Measurements from ENCODE around the gene TMEM123.
"Not testable (repeated sequence)": the region's sequence is repeated elsewhere in the genome, so short reads cannot be mapped to it uniquely, and the experiment has no call there.

Gene TMEM123

DNA sequence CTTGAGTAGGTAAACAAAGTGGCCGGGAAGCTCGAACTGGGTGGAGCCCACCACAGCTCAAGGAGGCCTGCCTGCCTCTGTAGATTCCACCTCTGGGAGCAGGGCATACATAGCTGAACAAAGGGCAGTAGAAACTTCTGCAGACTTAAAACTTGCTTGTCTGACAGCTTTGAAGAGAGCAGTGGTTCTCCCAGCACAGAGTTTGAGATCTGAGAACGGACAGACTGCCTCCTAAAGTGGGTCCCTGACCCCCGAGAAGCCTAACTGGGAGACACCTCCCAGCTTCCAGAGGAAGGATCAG, 13.6 kb downstream of the TMEM123 start:
- not testable (repeated sequence) for H3K4me2 ChIP-seq (ENCODE audit: low read length); H3K27me3 ChIP-seq (ENCODE audit: insufficient read depth, low read length); H3K9me2 ChIP-seq (ENCODE audit: low read depth, low read length); H3F3A ChIP-seq (ENCODE audit: insufficient read depth, low read length); H4K20me1 ChIP-seq (ENCODE audit: insufficient read depth, low read length); H3K9ac ChIP-seq (ENCODE audit: low read length); H3K27ac ChIP-seq (ENCODE audit: low read depth, low read length, poor library complexity, severe bottlenecking); H3K4me3 ChIP-seq (ENCODE audit: low read depth, low read length, poor library complexity, severe bottlenecking); H3K4me1 ChIP-seq (ENCODE audit: insufficient read depth, low read length, severe bottlenecking); H2AFZ ChIP-seq (ENCODE audit: low read length); H3K9me3 ChIP-seq (ENCODE audit: low read length)
- peaks cover 73% of the 10 kb centered on the region for H3K79me2 ChIP-seq (ENCODE audit: insufficient read depth, low read length)
- peaks cover 57% of the 10 kb centered on the region for H3K36me3 ChIP-seq (ENCODE audit: insufficient read depth, low read length)

DNA sequence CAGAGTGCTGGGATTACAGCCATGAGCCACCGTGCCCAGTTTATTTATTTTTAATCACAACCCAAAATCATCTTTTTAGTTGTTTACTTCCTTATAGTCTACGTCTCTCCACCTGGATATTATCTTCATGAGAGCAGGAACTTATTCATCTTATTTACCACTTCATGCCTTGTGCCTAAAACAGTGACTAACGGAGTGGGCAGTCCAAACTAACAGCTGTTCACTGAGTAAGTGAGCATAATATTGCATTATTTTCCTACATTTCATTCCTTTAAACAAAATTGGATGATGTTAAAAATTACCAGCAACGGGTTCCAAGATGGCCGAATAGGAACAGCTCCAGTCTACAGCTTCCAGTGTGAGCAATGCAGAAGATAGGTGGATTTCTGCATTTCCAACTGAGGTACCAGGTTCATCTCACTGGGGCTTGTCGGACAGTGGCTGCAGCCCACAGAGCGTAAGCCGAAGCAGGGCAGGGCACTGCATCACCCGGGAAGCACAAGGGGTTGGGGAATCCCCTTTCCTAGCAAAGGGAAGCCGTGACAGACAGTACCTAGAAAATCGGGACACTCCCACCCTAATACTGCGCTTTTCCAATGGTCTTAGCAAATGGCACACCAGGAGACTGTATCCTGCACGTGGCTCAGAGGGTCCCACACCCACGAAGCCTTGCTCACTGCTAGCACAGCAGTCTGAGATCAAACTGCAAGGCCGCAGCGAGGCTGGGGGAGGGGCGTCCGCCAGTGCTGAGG, 14.1 kb downstream of the TMEM123 start:
- H4K20me1 ChIP-seq (ENCODE audit: insufficient read depth, low read length), result no peaks in the 10 kb centered on the region
- no peak overlapping the region for H2AFZ ChIP-seq (ENCODE audit: low read length)
- no peak overlapping the region for H3K4me3 ChIP-seq (ENCODE audit: low read depth, low read length, poor library complexity, severe bottlenecking)
- TF ChIP-seq, protein P1, sequence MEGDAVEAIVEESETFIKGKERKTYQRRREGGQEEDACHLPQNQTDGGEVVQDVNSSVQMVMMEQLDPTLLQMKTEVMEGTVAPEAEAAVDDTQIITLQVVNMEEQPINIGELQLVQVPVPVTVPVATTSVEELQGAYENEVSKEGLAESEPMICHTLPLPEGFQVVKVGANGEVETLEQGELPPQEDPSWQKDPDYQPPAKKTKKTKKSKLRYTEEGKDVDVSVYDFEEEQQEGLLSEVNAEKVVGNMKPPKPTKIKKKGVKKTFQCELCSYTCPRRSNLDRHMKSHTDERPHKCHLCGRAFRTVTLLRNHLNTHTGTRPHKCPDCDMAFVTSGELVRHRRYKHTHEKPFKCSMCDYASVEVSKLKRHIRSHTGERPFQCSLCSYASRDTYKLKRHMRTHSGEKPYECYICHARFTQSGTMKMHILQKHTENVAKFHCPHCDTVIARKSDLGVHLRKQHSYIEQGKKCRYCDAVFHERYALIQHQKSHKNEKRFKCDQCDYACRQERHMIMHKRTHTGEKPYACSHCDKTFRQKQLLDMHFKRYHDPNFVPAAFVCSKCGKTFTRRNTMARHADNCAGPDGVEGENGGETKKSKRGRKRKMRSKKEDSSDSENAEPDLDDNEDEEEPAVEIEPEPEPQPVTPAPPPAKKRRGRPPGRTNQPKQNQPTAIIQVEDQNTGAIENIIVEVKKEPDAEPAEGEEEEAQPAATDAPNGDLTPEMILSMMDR (IDR thresholded peaks at IDR 0.05; ENCODE audit: low read length), result no peak
- no peak for TF ChIP-seq EZH2 (IDR thresholded peaks at IDR 0.05; ENCODE audit: borderline replicate concordance, low read length)
- no peaks in the 10 kb centered on the region for H3K9me2 ChIP-seq (ENCODE audit: low read depth, low read length)
- no peak overlapping the region for H3K27ac ChIP-seq (ENCODE audit: low read depth, low read length, poor library complexity, severe bottlenecking)
- H3K4me1 ChIP-seq (ENCODE audit: insufficient read depth, low read length, severe bottlenecking), result no peaks in the 10 kb centered on the region
- H3F3A ChIP-seq (ENCODE audit: insufficient read depth, low read length), result no peaks in the 10 kb centered on the region
- no peaks in the 10 kb centered on the region for H3K27me3 ChIP-seq (ENCODE audit: insufficient read depth, low read length)
- H3K4me2 ChIP-seq (ENCODE audit: low read length), result no peak overlapping the region
- peaks cover 57% of the 10 kb centered on the region for H3K36me3 ChIP-seq (ENCODE audit: insufficient read depth, low read length)
- H3K9me3 ChIP-seq (ENCODE audit: low read length), result peaks cover 11% of the 10 kb centered on the region; the same call in 1 of the 2 replicates
- H3K79me2 ChIP-seq (ENCODE audit: insufficient read depth, low read length), result peaks cover 69% of the 10 kb centered on the region
- no peak overlapping the region for H3K9ac ChIP-seq (ENCODE audit: low read length)

DNA sequence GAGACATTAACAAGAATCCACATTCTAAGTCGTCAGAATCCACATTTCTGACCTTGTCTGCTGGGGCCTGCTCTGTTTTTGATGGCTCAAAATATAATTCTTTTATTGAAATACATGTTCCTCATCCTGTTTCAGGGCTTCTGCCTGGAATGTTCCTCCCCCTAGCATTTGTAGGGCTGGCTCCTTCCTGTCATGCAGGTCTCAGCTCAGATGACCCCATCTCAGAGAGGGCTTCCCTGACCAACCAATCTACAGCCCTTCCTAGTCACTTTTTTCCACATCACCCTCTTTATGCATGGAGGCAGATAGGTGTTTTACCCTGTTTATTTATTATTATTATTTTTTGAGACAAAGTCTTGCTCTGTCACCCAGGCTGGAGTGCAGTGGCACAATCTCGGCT, 14.8 kb downstream of the TMEM123 start:
- Histone ChIP-seq H3K27ac (ENCODE audit: low read depth, low read length, poor library complexity, severe bottlenecking) (no peak overlapping the region), H3K36me3 (ENCODE audit: insufficient read depth, low read length) (peaks cover 63% of the 10 kb centered on the region), H3K4me3 (ENCODE audit: low read depth, low read length, poor library complexity, severe bottlenecking) (no peak overlapping the region), H3K9me3 (ENCODE audit: low read length) (peaks cover 11% of the 10 kb centered on the region; the same call in 1 of the 2 replicates), H3F3A (ENCODE audit: insufficient read depth, low read length) (no peaks in the 10 kb centered on the region), H3K9me2 (ENCODE audit: low read depth, low read length) (no peaks in the 10 kb centered on the region), H3K79me2 (ENCODE audit: insufficient read depth, low read length) (peaks cover 63% of the 10 kb centered on the region), H3K9ac (ENCODE audit: low read length) (no peak overlapping the region), H4K20me1 (ENCODE audit: insufficient read depth, low read length) (no peaks in the 10 kb centered on the region), H3K27me3 (ENCODE audit: insufficient read depth, low read length) (no peaks in the 10 kb centered on the region), H3K4me1 (ENCODE audit: insufficient read depth, low read length, severe bottlenecking) (no peaks in the 10 kb centered on the region), H2AFZ (ENCODE audit: low read length) (no peak overlapping the region), H3K4me2 (ENCODE audit: low read length) (no peak overlapping the region)
- TF ChIP-seq, protein P1 (IDR thresholded peaks at IDR 0.05; ENCODE audit: low read length), result no peak
- no peak for TF ChIP-seq EZH2 (IDR thresholded peaks at IDR 0.05; ENCODE audit: borderline replicate concordance, low read length)

DNA sequence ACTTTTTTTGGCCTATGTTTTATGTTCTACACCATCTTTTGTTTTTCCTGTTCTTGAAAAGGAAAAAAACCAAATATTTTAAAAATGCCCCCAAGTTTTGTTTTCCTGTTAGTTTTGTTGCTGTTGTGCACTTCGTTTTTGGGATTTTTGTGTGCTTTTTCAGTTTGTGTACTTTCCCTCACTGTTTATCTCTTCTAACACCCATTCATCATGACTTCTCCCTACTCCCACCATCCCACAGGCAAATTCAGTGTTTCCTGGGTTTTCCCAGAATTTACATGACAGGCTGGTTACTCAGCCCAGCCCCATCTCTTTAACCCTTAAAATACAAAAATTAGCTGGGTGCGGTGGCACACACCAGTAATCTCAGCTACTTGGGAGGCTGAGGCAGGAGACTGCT, 15.6 kb downstream of the TMEM123 start:
- Histone ChIP-seq H3K9me3 (ENCODE audit: low read length) (peaks cover 14% of the 10 kb centered on the region; the same call in 1 of the 2 replicates), H3K4me1 (ENCODE audit: insufficient read depth, low read length, severe bottlenecking) (no peaks in the 10 kb centered on the region), H4K20me1 (ENCODE audit: insufficient read depth, low read length) (no peaks in the 10 kb centered on the region), H3K4me2 (ENCODE audit: low read length) (no peak overlapping the region), H3K9ac (ENCODE audit: low read length) (no peak overlapping the region), H3K4me3 (ENCODE audit: low read depth, low read length, poor library complexity, severe bottlenecking) (no peak overlapping the region), H2AFZ (ENCODE audit: low read length) (no peak overlapping the region), H3F3A (ENCODE audit: insufficient read depth, low read length) (no peaks in the 10 kb centered on the region), H3K9me2 (ENCODE audit: low read depth, low read length) (no peaks in the 10 kb centered on the region), H3K27ac (ENCODE audit: low read depth, low read length, poor library complexity, severe bottlenecking) (no peak overlapping the region), H3K36me3 (ENCODE audit: insufficient read depth, low read length) (peaks cover 71% of the 10 kb centered on the region), H3K27me3 (ENCODE audit: insufficient read depth, low read length) (no peaks in the 10 kb centered on the region), H3K79me2 (ENCODE audit: insufficient read depth, low read length) (peaks cover 58% of the 10 kb centered on the region)
- no peak for TF ChIP-seq EZH2 (IDR thresholded peaks at IDR 0.05; ENCODE audit: borderline replicate concordance, low read length)
- TF ChIP-seq, protein P1 (IDR thresholded peaks at IDR 0.05; ENCODE audit: low read length), result no peak

Measured in OCI-LY1 (cell line).